HG02678 (cell line): ENCODE data around the gene SMIM21.

Experiments used
- ATAC-seq: cut with Tn5 transposase; IDR thresholded peaks from one replicate; pipeline ENCODE4 v1.9.1; 2021; ENCODE audit warnings: mild to moderate bottlenecking, moderate library complexity; ENCODE audit not compliant: unreplicated experiment

SMIM21 gene

DNA sequence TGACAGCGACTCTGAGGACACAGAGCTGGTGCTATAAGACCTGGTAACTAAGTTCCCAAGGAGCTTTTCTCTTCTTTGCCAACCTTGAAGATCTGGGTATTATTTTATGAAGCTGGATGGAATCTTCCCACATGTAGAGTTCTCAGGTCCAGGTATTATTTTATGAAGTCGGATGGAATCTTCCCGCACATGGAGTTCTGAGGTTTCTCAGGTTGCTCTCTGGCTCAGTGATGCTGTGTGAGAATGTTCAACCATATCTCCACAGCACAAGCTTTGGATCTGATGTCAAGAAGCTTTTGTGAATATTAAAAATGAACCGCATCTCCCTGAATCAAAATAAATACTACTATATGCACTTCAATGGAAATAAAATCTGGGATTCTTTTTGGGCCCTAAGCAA lies at the start of gene SMIM21:
Gene SMIM21 (minus strand): TSS at position 101 of the 400 bp plus-strand sequence. CDS start 140 bp downstream, outside the sequence.
- ATAC-seq: no peak

DNA sequence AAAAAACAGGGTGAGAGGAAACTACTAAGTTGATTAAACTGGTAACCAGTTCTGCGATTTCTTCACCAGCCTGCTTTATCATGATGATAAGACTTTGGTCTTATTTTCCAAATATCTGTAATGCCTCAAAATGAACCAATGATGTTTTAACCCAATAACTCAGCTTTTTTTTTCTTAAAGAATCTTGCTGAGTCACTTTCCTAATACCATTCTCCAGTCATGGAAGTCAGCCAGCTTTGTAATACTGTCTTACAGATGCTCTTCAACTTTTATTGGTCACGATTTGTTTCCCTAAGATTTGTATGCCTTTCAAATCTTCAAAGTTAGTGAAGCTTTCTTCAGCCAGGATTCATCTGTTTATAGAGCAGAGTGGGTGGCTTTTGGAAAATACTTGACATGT lies 47.7 kb upstream of the SMIM21 start:
- no peak for ATAC-seq

GRCh38 chr18:75474332-75474731 lies 46.8 kb upstream of the SMIM21 start:
- no peak for ATAC-seq

DNA sequence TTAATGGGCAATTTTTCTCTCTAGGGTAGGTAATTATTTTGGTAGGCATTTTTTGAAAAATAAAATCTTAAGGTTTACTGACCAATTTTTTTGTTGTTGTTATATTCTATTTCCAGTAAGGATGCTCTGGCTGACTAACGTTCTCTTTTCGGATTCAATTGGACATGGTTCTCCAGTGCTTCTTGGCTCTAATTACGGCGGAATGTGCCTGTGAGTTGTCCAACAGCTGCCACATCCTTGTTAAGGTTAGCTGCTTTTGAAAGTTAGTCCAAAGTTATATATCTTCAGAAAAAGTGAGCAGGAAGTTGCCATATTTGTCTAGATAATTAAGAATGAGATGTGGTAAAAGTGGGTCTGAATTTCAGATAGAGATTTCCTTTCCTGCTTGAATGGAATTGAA lies 45.8 kb upstream of the SMIM21 start:
- no peak for ATAC-seq

- no peak for ATAC-seq
Observed at GRCh38 chr18:75472906-75473305, 45.4 kb upstream of the SMIM21 start.

DNA sequence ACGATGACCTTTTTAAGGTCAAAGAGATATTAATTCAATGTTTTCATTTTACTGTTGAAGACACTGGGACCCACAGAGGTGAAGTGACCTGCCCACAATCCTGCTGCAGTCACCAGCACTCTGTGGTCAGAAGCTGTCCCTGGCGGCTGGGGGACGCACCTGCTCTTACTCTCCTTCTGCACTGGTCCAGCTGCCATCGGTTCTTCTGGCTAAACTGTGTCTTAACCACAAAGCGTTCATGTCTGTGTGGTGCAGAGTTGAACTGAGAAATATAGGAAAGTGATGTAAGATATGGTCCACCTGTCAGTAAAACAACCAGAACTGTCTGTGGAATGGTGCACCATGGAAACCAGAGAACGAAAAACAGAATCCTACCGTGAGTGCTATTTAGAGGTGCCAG lies 44.9 kb upstream of the SMIM21 start:
- ATAC-seq: no peak

DNA sequence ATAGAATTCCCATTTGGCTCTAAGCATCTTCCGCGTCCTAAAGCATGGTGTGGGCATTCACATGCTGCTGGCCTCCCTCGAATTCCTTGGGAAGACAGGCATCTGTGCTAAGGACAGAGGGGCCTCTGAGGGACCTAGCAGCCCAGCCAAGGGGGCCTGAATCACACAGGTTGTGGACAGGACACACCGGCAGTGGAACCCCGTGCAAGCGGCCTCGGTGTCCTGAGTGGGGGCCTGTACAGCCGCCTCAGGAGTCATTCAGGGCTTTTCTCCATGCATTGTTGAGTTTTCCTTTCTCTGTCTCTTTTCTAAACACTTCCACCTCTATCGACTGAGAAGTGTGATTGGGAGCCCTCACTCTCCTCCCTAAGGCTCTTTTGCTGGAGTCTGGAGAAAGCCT lies 44.3 kb upstream of the SMIM21 start:
- ATAC-seq: no peak

GRCh38 chr18:75467851-75468250 lies 40.3 kb upstream of the SMIM21 start:
- ATAC-seq: no peak

- no peak for ATAC-seq
Observed at GRCh38 chr18:75467281-75467795, 39.8 kb upstream of the SMIM21 start.

DNA sequence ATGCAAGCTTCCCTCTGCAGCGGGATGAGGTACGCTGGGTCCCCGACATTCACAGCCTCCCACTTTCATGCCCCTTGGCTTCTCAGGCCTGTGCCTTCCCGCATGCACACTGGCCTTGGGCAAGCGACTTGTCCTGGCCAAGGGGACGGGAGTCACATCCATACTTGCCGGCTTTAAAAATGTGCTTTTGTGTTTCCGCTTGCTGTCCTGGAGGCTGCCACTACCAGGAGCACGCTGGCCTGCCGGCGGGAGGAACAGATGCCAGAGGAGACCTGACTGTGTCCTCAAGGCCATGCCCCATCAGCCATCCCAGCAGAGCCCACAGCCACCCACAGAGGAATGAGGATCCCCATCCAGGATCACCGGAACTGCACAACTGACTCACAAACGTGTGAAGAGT lies 36.9 kb upstream of the SMIM21 start:
- ATAC-seq: no peak

- ATAC-seq: no peak
Observed at GRCh38 chr18:75462178-75462832, 34.8 kb upstream of the SMIM21 start.

- no peak for ATAC-seq
Observed at GRCh38 chr18:75456199-75456631, 28.7 kb upstream of the SMIM21 start.

DNA sequence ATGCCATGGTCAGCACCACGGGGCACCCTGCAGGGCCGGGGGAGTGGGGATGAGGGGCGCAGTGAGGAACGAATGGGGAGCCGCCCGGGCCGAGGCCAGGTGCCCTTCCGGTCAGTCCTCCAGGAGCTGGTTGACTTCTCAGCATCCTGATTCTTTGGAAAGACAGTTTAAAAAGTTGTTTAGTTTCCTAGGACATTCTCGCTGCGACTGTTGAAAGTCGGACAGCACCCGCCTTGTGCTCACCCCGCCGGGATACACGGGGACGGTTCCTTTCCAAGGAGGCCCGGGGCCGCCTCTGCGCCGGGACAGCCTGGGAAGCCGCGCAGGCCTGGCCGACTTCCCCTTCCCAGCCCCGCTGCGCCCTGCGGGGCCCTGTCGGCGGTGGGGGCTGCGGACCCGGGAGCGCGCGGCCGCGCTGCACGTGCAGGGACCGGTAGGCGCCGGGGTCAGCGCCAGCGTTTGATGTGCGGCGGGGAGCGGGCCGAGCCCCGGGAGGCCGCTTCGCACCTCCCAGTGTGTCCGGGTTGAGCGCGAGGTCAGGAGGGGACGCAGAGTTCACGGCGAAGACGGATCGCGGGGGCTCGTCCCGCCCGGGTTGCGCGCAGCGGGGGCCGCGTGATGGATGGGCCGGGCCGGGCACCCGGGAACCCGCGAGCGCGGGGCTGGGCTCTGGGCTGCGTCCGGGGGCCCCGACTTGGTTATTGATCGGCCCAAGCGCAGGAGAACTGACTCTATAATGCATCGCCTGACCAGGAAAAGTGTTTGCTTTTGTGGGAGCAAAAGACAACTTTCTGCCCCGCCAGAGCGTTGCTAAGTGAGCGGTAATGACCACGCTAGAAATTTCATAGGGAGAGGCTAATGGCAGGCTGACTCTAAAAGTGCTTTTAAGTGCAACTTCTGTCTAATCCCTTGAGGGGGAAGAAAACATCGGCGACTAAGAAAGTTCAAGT lies 28.0 kb upstream of the SMIM21 start:
- ATAC-seq: no peak

- ATAC-seq: no peak
Observed at GRCh38 chr18:75454022-75454795, 26.7 kb upstream of the SMIM21 start.

- ATAC-seq: no peak
Observed at GRCh38 chr18:75450906-75451305, 23.4 kb upstream of the SMIM21 start.

- no peak for ATAC-seq
Observed at GRCh38 chr18:75441896-75442295, 14.4 kb upstream of the SMIM21 start.

GRCh38 chr18:75439348-75439747 lies 11.8 kb upstream of the SMIM21 start:
- ATAC-seq: no peak

DNA sequence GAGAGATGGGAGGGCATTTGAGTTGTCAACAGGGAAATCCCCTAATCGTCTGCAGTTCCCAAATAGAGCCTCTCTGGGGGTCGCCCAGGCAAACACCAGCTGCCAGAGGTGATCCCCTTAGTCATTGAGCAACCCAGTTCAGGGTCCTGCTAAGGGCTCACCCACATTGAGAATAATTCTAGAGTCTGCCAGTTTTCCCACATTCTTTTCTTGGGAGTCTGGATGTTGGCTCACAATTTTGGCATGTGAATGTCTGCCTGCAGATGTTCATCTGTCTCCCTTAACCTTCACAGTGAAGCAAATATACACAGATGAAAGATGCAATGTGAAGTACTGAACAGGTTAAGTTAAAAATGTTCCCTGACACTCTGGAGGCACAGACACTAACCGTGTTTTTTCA lies 11.4 kb upstream of the SMIM21 start:
- ATAC-seq: no peak

GRCh38 chr18:75437979-75438378 lies 10.5 kb upstream of the SMIM21 start:
- no peak for ATAC-seq

DNA sequence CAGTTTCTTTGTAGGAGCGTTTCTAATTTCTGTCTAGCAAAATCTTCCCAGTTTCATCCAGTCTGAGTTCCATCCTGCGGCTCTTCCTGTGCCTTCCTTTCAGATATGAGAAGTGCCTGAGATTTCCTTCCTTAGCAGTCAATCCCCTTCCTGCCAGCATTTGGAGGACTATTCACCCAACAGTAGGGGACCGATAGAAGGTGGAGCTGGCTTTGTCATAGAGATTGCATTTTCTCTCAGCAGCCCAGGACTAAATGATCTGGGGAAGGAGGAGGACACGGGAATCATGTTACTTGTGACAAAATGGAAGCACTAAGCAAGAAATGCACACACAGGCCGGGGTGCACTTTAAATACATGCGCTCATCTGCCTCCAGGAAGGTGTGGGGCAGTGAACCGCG lies 5.6 kb upstream of the SMIM21 start:
- no peak for ATAC-seq

DNA sequence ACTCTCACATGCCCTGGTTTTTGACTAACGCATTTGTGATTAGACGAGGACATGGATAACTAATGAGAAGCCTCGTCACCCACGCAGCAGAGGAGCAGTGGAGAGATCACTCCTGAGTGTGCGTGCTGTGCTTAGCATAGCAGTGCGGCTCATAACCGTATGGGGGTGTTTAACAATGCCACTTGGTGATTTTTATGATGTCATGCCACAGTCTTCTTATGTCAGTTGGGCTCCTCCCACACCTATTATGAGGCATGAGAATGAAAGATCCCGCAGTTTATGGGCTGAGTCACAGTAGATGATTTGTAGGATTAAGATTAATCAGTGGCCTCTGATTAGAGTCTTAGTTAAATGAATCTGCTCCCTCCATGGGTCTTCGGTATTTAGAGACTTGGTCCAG lies 2.5 kb upstream of the SMIM21 start:
- no peak for ATAC-seq
